ENCODE data around the gene SH3TC2.

SH3TC2 gene

GRCh38 chr5:149002761-149003689 is 59.8 kb downstream of the SH3TC2 start:
- H3K27ac Mint-ChIP-seq, result no peak overlapping the region
- no peak overlapping the region for H3K4me3 Mint-ChIP-seq
- H3K27me3 Mint-ChIP-seq, result peaks cover 9% of the 10 kb centered on the region

GRCh38 chr5:149002053-149002452 is 60.8 kb downstream of the SH3TC2 start:
- Mint-ChIP-seq H3K36me3 (no peaks in the 10 kb centered on the region), H3K4me1 (no peaks in the 10 kb centered on the region), H3K9me3 (no peaks in the 10 kb centered on the region), H3K4me3 (no peak overlapping the region), H3K27me3 (peaks cover 9% of the 10 kb centered on the region), H3K27ac (no peak overlapping the region)

More at GRCh38 chr5:149002761-149003689, 59.8 kb downstream of the SH3TC2 start:
- no peaks in the 10 kb centered on the region for H3K36me3 Mint-ChIP-seq
- H3K9me3 Mint-ChIP-seq, result no peaks in the 10 kb centered on the region
- H3K4me1 Mint-ChIP-seq, result no peaks in the 10 kb centered on the region

- Mint-ChIP-seq H3K36me3 (no peaks in the 10 kb centered on the region), H3K4me3 (no peak overlapping the region), H3K4me1 (no peaks in the 10 kb centered on the region), H3K9me3 (no peaks in the 10 kb centered on the region), H3K27ac (no peak overlapping the region), H3K27me3 (peaks cover 11% of the 10 kb centered on the region)
These were observed 61.7 kb downstream of the SH3TC2 start for GRCh38 chr5:149001162-149001561.

- Mint-ChIP-seq H3K27ac (no peak overlapping the region), H3K4me3 (no peak overlapping the region), H3K36me3 (no peaks in the 10 kb centered on the region), H3K9me3 (no peaks in the 10 kb centered on the region), H3K27me3 (peaks cover 13% of the 10 kb centered on the region), H3K4me1 (no peaks in the 10 kb centered on the region)
These were observed 63.1 kb downstream of the SH3TC2 start for GRCh38 chr5:148999741-149000140.

GRCh38 chr5:148998174-148998797 is 64.6 kb downstream of the SH3TC2 start:
- Mint-ChIP-seq H3K27ac (no peak overlapping the region), H3K27me3 (peaks cover 14% of the 10 kb centered on the region), H3K9me3 (no peaks in the 10 kb centered on the region), H3K4me3 (no peak overlapping the region), H3K36me3 (no peaks in the 10 kb centered on the region), H3K4me1 (no peaks in the 10 kb centered on the region)

- Mint-ChIP-seq H3K9me3 (no peaks in the 10 kb centered on the region), H3K27me3 (peaks cover 12% of the 10 kb centered on the region), H3K4me1 (no peaks in the 10 kb centered on the region), H3K27ac (peak overlapping the region; percentile 33), H3K36me3 (no peaks in the 10 kb centered on the region), H3K4me3 (no peak overlapping the region)
These were observed 66.6 kb downstream of the SH3TC2 start for GRCh38 chr5:148996270-148996669.

GRCh38 chr5:148995791-148996190 is 67.1 kb downstream of the SH3TC2 start:
- H3K9me3 Mint-ChIP-seq, result no peaks in the 10 kb centered on the region
- H3K4me1 Mint-ChIP-seq, result no peaks in the 10 kb centered on the region
- H3K36me3 Mint-ChIP-seq, result no peaks in the 10 kb centered on the region
- peak overlapping the region; percentile 33 for H3K27ac Mint-ChIP-seq
- H3K4me3 Mint-ChIP-seq, result no peak overlapping the region
- peaks cover 12% of the 10 kb centered on the region for H3K27me3 Mint-ChIP-seq

- Mint-ChIP-seq H3K27me3 (peaks cover 11% of the 10 kb centered on the region), H3K36me3 (no peaks in the 10 kb centered on the region), H3K4me3 (no peak overlapping the region), H3K27ac (no peak overlapping the region), H3K4me1 (no peaks in the 10 kb centered on the region), H3K9me3 (no peaks in the 10 kb centered on the region)
These were observed 69.5 kb downstream of the SH3TC2 start for GRCh38 chr5:148993283-148993936.

GRCh38 chr5:148992265-148992664 is 70.6 kb downstream of the SH3TC2 start:
- Mint-ChIP-seq H3K27ac (no peak overlapping the region), H3K9me3 (no peaks in the 10 kb centered on the region), H3K4me3 (no peak overlapping the region), H3K36me3 (no peaks in the 10 kb centered on the region), H3K4me1 (no peaks in the 10 kb centered on the region), H3K27me3 (peaks cover 7% of the 10 kb centered on the region)

GRCh38 chr5:148991566-148991965 is 71.3 kb downstream of the SH3TC2 start:
- no peaks in the 10 kb centered on the region for H3K9me3 Mint-ChIP-seq
- H3K27me3 Mint-ChIP-seq, result peaks cover 6% of the 10 kb centered on the region
- no peak overlapping the region for H3K4me3 Mint-ChIP-seq
- no peak overlapping the region for H3K27ac Mint-ChIP-seq
- H3K4me1 Mint-ChIP-seq, result no peaks in the 10 kb centered on the region
- no peaks in the 10 kb centered on the region for H3K36me3 Mint-ChIP-seq

- Mint-ChIP-seq H3K4me1 (no peaks in the 10 kb centered on the region), H3K36me3 (no peaks in the 10 kb centered on the region), H3K27me3 (peaks cover 5% of the 10 kb centered on the region), H3K9me3 (no peaks in the 10 kb centered on the region), H3K27ac (no peak overlapping the region), H3K4me3 (no peak overlapping the region)
These were observed 72.0 kb downstream of the SH3TC2 start for GRCh38 chr5:148990817-148991216.

- Mint-ChIP-seq H3K9me3 (no peaks in the 10 kb centered on the region), H3K4me1 (no peaks in the 10 kb centered on the region), H3K36me3 (no peaks in the 10 kb centered on the region), H3K27me3 (peaks cover 3% of the 10 kb centered on the region), H3K27ac (no peak overlapping the region), H3K4me3 (no peak overlapping the region)
These were observed 73.3 kb downstream of the SH3TC2 start for GRCh38 chr5:148989567-148989966.

GRCh38 chr5:148988328-148988727 is 74.5 kb downstream of the SH3TC2 start:
- Mint-ChIP-seq H3K9me3 (no peaks in the 10 kb centered on the region), H3K36me3 (no peaks in the 10 kb centered on the region), H3K4me3 (no peak overlapping the region), H3K27me3 (peaks cover 5% of the 10 kb centered on the region), H3K27ac (no peak overlapping the region), H3K4me1 (no peaks in the 10 kb centered on the region)

- H3K4me3 Mint-ChIP-seq, result no peak overlapping the region
- no peaks in the 10 kb centered on the region for H3K4me1 Mint-ChIP-seq
- no peaks in the 10 kb centered on the region for H3K36me3 Mint-ChIP-seq
- peaks cover 9% of the 10 kb centered on the region for H3K27me3 Mint-ChIP-seq
- no peak overlapping the region for H3K27ac Mint-ChIP-seq
- no peaks in the 10 kb centered on the region for H3K9me3 Mint-ChIP-seq
These were observed 76.2 kb downstream of the SH3TC2 start for GRCh38 chr5:148986636-148987035.

- no peak overlapping the region for H3K4me3 Mint-ChIP-seq
These were observed 78.5 kb downstream of the SH3TC2 start for GRCh38 chr5:148984345-148984744.

GRCh38 chr5:148981353-148981752 is 81.5 kb downstream of the SH3TC2 start:
- H3K4me1 Mint-ChIP-seq, result no peaks in the 10 kb centered on the region
- no peaks in the 10 kb centered on the region for H3K36me3 Mint-ChIP-seq
- H3K4me3 Mint-ChIP-seq, result no peak overlapping the region
- H3K9me3 Mint-ChIP-seq, result no peaks in the 10 kb centered on the region
- H3K27ac Mint-ChIP-seq, result no peak overlapping the region
- peaks cover 8% of the 10 kb centered on the region for H3K27me3 Mint-ChIP-seq

More at GRCh38 chr5:148984345-148984744, 78.5 kb downstream of the SH3TC2 start:
- H3K4me1 Mint-ChIP-seq, result no peaks in the 10 kb centered on the region
- no peaks in the 10 kb centered on the region for H3K36me3 Mint-ChIP-seq
- no peak overlapping the region for H3K27ac Mint-ChIP-seq
- H3K9me3 Mint-ChIP-seq, result no peaks in the 10 kb centered on the region
- peaks cover 8% of the 10 kb centered on the region for H3K27me3 Mint-ChIP-seq

Measured in activated naive CD4-positive, alpha-beta T cell treated with anti-CD3 and anti-CD28 coated beads, Interleukin-2, amount 50 U/mL, for 24 hours (primary cell).